Fibroblast of lung (primary cell): ENCODE results near the gene DCLRE1B. TPM values are rescaled to one million over a fixed set of nuclear protein-coding genes. Genes with fewer than 3 reads are reported as not detected.

Experiments
- DNase-seq, 2 donors: peaks; one replicate each; pipeline versions ENCODE4 v3.0.0 to v3.0.0-alpha.2; 2010; ENCODE audit warnings: low read depth in 2 of 2
- H2AFZ ChIP-seq: 2 replicates; pipeline ENCODE4 v1.5.1; 2012; ENCODE audit warnings: low read length, control low read depth, inconsistent platforms
- H3K27ac ChIP-seq: 2 replicates; pipeline ENCODE4 v1.5.1; 2011; ENCODE audit warnings: low read length, control low read depth; ENCODE audit not compliant: insufficient read depth
- H3K27me3 ChIP-seq: 2 replicates; pipeline ENCODE4 v1.5.1; 2011; ENCODE audit warnings: mild to moderate bottlenecking, low read length; ENCODE audit not compliant: control insufficient read depth, insufficient read depth
- H3K36me3 ChIP-seq: 2 replicates; pipeline ENCODE4 v1.5.1; 2011; ENCODE audit warnings: low read length; ENCODE audit not compliant: control insufficient read depth, insufficient read depth
- H3K4me1 ChIP-seq: 2 replicates; pipeline ENCODE4 v1.5.1; 2011; ENCODE audit warnings: low read length; ENCODE audit not compliant: control insufficient read depth, insufficient read depth; ENCODE audit errors: extremely low read depth
- H3K4me2 ChIP-seq: 2 replicates; pipeline ENCODE4 v1.5.1; 2011; ENCODE audit warnings: low read length, control low read depth; ENCODE audit not compliant: insufficient read depth; ENCODE audit errors: extremely low read depth
- H3K4me3 ChIP-seq, 4 experiments: fragments of 200-600 bp in 1 of 4; sonication (generic) in 1 of 4; replicated peaks in 1 of 4; 2 replicates each; pipeline ENCODE4 v1.5.1; 2011 to 2016; ENCODE audit warnings: low read length in 4 of 4, low read depth in 3 of 4, mild to moderate bottlenecking in 3 of 4, control low read depth in 2 of 4, inconsistent platforms in 1 of 4, mixed read lengths in 1 of 4; ENCODE audit not compliant: insufficient read depth in 1 of 4; ENCODE audit errors: control extremely low read depth in 1 of 4
- H3K79me2 ChIP-seq: 2 replicates; pipeline ENCODE4 v1.5.1; 2012; ENCODE audit warnings: mild to moderate bottlenecking, low read length, inconsistent platforms; ENCODE audit not compliant: control insufficient read depth, insufficient read depth
- H3K9ac ChIP-seq: 2 replicates; pipeline ENCODE4 v1.5.1; 2011; ENCODE audit warnings: mild to moderate bottlenecking, low read length, control low read depth; ENCODE audit not compliant: insufficient read depth
- H3K9me3 ChIP-seq: 2 replicates; pipeline ENCODE4 v1.5.1; 2012; ENCODE audit warnings: low read depth, low read length; ENCODE audit not compliant: control insufficient read depth, insufficient read depth
- H4K20me1 ChIP-seq: 2 replicates; pipeline ENCODE4 v1.5.1; 2011; ENCODE audit warnings: low read length; ENCODE audit not compliant: control insufficient read depth, insufficient read depth; ENCODE audit errors: extremely low read depth
- CTCF ChIP-seq, 2 donors: IDR thresholded peaks in 1 of 2; conservative IDR thresholded peaks in 1 of 2; 1 replicate in 1 of 2; 2 replicates in 1 of 2; pipeline ENCODE4 v1.5.1; 2011 to 2012; ENCODE audit warnings: low read length in 2 of 2, control low read depth in 1 of 2, inconsistent platforms in 1 of 2, low read depth in 1 of 2, mild to moderate bottlenecking in 1 of 2
- EZH2 ChIP-seq: IDR thresholded peaks from 2 replicates; pipeline ENCODE4 v1.5.1; 2012; ENCODE audit warnings: low read length, control low read depth, mild to moderate bottlenecking; ENCODE audit errors: missing control alignments
- polyA plus RNA-seq, 2 donors: library from polyadenylated mRNA; depleted of rRNA in 1 of 2; stranded (reverse) in 1 of 2; unstranded in 1 of 2; fragments of >200 nt; gene quantifications; 2 replicates each; pipeline ENCODE4 v1.2.1, GENCODE V29; 2011 to 2012; ENCODE audit warnings: missing spikeins in 1 of 2
- total RNA-seq: library from RNA; depleted of rRNA; stranded (reverse); fragments of >200 nt; gene quantifications from 2 replicates; pipeline ENCODE4 v1.2.1, GENCODE V29; 2014

Gene DCLRE1B
- total and polyA plus RNA-seq, 2 donors (not counting 1 experiment from before 2014, with no cell fraction given) = 0.66 to 3.4 TPM

- DNase-seq = no peak
- no peaks in the 10 kb centered on the region for H3K27me3 ChIP-seq
- H4K20me1 ChIP-seq = no peaks in the 10 kb centered on the region
- no peaks in the 10 kb centered on the region for H3K79me2 ChIP-seq
- H3K27ac ChIP-seq = no peak overlapping the region
- no peaks in the 10 kb centered on the region for H3K9me3 ChIP-seq
- H2AFZ ChIP-seq = no peak overlapping the region
- peaks cover 2% of the 10 kb centered on the region for H3K4me1 ChIP-seq
- TF ChIP-seq CTCF (conservative IDR thresholded peaks at IDR 0.05 in 1 of 2, IDR thresholded peaks at IDR 0.05 in 1 of 2; ENCODE audit: low read depth in 1 of 2, low read length in 2 of 2) (no peak), EZH2 (no peak)
- no peak overlapping the region for H3K4me2 ChIP-seq
- H3K4me3 ChIP-seq = no peak overlapping the region
- no peak overlapping the region for H3K9ac ChIP-seq
- H3K36me3 ChIP-seq = no peaks in the 10 kb centered on the region
Measured at GRCh38 chr1:113876176-113876575, 28.9 kb upstream of the DCLRE1B start.

- Histone ChIP-seq H3K27me3 (no peaks in the 10 kb centered on the region), H3K9ac (no peak overlapping the region)
Measured at GRCh38 chr1:113879739-113880038, 25.4 kb upstream of the DCLRE1B start.

GRCh38 chr1:113881661-113882060, 23.5 kb upstream of the DCLRE1B start:
- Histone ChIP-seq H3K36me3 (no peaks in the 10 kb centered on the region), H3K27ac (no peak overlapping the region), H2AFZ (no peak overlapping the region), H4K20me1 (no peaks in the 10 kb centered on the region), H3K79me2 (no peaks in the 10 kb centered on the region), H3K9me3 (no peaks in the 10 kb centered on the region), H3K4me3 (no peak overlapping the region), H3K27me3 (no peaks in the 10 kb centered on the region), H3K4me1 (no peaks in the 10 kb centered on the region), H3K9ac (no peak overlapping the region), H3K4me2 (no peak overlapping the region)
- no peak for DNase-seq
- TF ChIP-seq EZH2 = no peak
- TF ChIP-seq CTCF (conservative IDR thresholded peaks at IDR 0.05 in 1 of 2, IDR thresholded peaks at IDR 0.05 in 1 of 2; ENCODE audit: low read depth in 1 of 2, low read length in 2 of 2) = no peak

More at GRCh38 chr1:113879739-113880038, 25.4 kb upstream of the DCLRE1B start:
- Histone ChIP-seq H3K4me2 (no peak overlapping the region), H3K79me2 (no peaks in the 10 kb centered on the region), H3K4me3 (no peak overlapping the region), H2AFZ (no peak overlapping the region), H4K20me1 (no peaks in the 10 kb centered on the region), H3K36me3 (no peaks in the 10 kb centered on the region), H3K27ac (no peak overlapping the region), H3K4me1 (no peaks in the 10 kb centered on the region), H3K9me3 (no peaks in the 10 kb centered on the region)
- DNase-seq = no peak
- TF ChIP-seq EZH2 = no peak
- no peak for TF ChIP-seq CTCF (conservative IDR thresholded peaks at IDR 0.05 in 1 of 2, IDR thresholded peaks at IDR 0.05 in 1 of 2; ENCODE audit: low read depth in 1 of 2, low read length in 2 of 2)
